IMR-90 (cell line): ENCODE results near the gene SEMA5A. TPM values are rescaled to one million over a fixed set of nuclear protein-coding genes. Genes with fewer than 3 reads are reported as not detected.
"Not testable (repeated sequence)": the region's sequence is repeated elsewhere in the genome, so short reads cannot be mapped to it uniquely, and the experiment has no call there.

Experiments used
- ATAC-seq: fragments of 200-7000 bp; cut with Tn5 transposase; 2 replicates; pipeline ENCODE4 v1.9.1; 2020; ENCODE audit warnings: low read depth, mild to moderate bottlenecking, moderate library complexity
- BruUV-seq: library from RNA; stranded (reverse); fragments of 400-500 nt; replicated peaks from 2 replicates; lab custom pipeline; 2021; lab: Mats Ljungman, UMichigan
- CTCF ChIA-PET: fragments of 300-600 bp; formaldehyde crosslinking; extraction: SDS; loops from one replicate; lab custom pipeline; 2021; ENCODE audit warnings: antibody characterized with exemption; lab: Yijun Ruan, JAX
- POLR2A ChIA-PET: fragments of 300-600 bp; sonication (Branson Sonifier 250); formaldehyde crosslinking; loops from one replicate; lab custom pipeline; 2022; ENCODE audit warnings: antibody characterized with exemption; ENCODE audit not compliant: unreplicated experiment; lab: Charles Lee
- DNase-seq: peaks from one replicate; pipeline ENCODE4 v3.0.0; 2013
- H2AFZ ChIP-seq: replicated peaks from 2 replicates; pipeline ENCODE3; 2013; ENCODE audit warnings: low read length, mild to moderate bottlenecking; ENCODE audit not compliant: poor library complexity
- H2AK5ac ChIP-seq: 2 replicates; pipeline ENCODE4 v1.6.1; 2013; ENCODE audit warnings: low read depth, low read length, inconsistent platforms
- H2AK9ac ChIP-seq: replicated peaks from 2 replicates; pipeline ENCODE3; 2013; ENCODE audit warnings: mild to moderate bottlenecking, low read depth, low read length, moderate library complexity; ENCODE audit not compliant: poor library complexity
- H2BK120ac ChIP-seq: 2 replicates; pipeline ENCODE4 v1.6.1; 2013; ENCODE audit warnings: low read depth, low read length, inconsistent platforms
- H2BK15ac ChIP-seq: 3 replicates; pipeline ENCODE4 v1.6.1; 2013; ENCODE audit warnings: low read depth, low read length, inconsistent platforms
- H2BK20ac ChIP-seq: 2 replicates; pipeline ENCODE4 v1.6.1; 2013; ENCODE audit warnings: low read depth, mild to moderate bottlenecking, inconsistent platforms, low read length, moderate library complexity
- H2BK5ac ChIP-seq: 2 replicates; pipeline ENCODE4 v1.6.1; 2013; ENCODE audit warnings: mild to moderate bottlenecking, low read depth, low read length, inconsistent platforms; ENCODE audit not compliant: poor library complexity, severe bottlenecking
- H3K14ac ChIP-seq: replicated peaks from 2 replicates; pipeline ENCODE4 v1.6.1; 2013; ENCODE audit warnings: low read depth, low read length, inconsistent platforms
- H3K18ac ChIP-seq: 2 replicates; pipeline ENCODE4 v1.6.1; 2013; ENCODE audit warnings: low read depth, low read length, control low read depth
- H3K23ac ChIP-seq: 2 replicates; pipeline ENCODE4 v1.6.1; 2013; ENCODE audit warnings: low read depth, low read length, inconsistent platforms
- H3K27ac ChIP-seq: 2 replicates; pipeline ENCODE4 v1.5.1; 2013; ENCODE audit warnings: mild to moderate bottlenecking, control low read depth, low read length; ENCODE audit not compliant: insufficient read depth
- H3K27me3 ChIP-seq: 2 replicates; pipeline ENCODE4 v1.6.1; 2013; ENCODE audit warnings: low read length; ENCODE audit not compliant: control insufficient read depth, insufficient read depth
- H3K36me3 ChIP-seq: 2 replicates; pipeline ENCODE4 v1.6.1; 2013; ENCODE audit warnings: low read length, mixed read lengths; ENCODE audit not compliant: control insufficient read depth, insufficient read depth
- H3K4ac ChIP-seq: 2 replicates; pipeline ENCODE4 v1.6.1; 2013; ENCODE audit warnings: low read depth, low read length, inconsistent platforms
- H3K4me1 ChIP-seq: 2 replicates; pipeline ENCODE4 v1.6.1; 2013; ENCODE audit warnings: low read length, mixed read lengths; ENCODE audit not compliant: control insufficient read depth, insufficient read depth
- H3K4me2 ChIP-seq: 2 replicates; pipeline ENCODE4 v1.6.1; 2013; ENCODE audit warnings: low read depth, mild to moderate bottlenecking, control low read depth, low read length, moderate library complexity
- H3K4me3 ChIP-seq: 2 replicates; pipeline ENCODE4 v1.5.1; 2013; ENCODE audit warnings: low read depth, mild to moderate bottlenecking, control low read depth, low read length, moderate library complexity; ENCODE audit not compliant: insufficient read depth
- H3K56ac ChIP-seq: 2 replicates; pipeline ENCODE4 v1.6.1; 2013; ENCODE audit warnings: low read length, inconsistent platforms; ENCODE audit not compliant: insufficient read depth; ENCODE audit errors: extremely low read depth
- H3K79me1 ChIP-seq, 2 experiments: 2 replicates each; pipeline ENCODE4 v1.6.1; 2013; ENCODE audit warnings: low read length in 2 of 2, inconsistent platforms in 1 of 2, low read depth in 1 of 2
- H3K9ac ChIP-seq: 2 replicates; pipeline ENCODE4 v1.6.1; 2013; ENCODE audit warnings: low read depth, low read length, control low read depth
- H3K9me1 ChIP-seq: 2 replicates; pipeline ENCODE4 v1.6.1; 2013; ENCODE audit warnings: low read length, inconsistent platforms; ENCODE audit not compliant: insufficient read depth
- H3K9me3 ChIP-seq: 2 replicates; pipeline ENCODE4 v1.6.1; 2013; ENCODE audit warnings: low read length; ENCODE audit not compliant: control insufficient read depth, insufficient read depth
- H4K20me1 ChIP-seq: 2 replicates; pipeline ENCODE4 v1.6.1; 2013; ENCODE audit warnings: low read length, inconsistent platforms; ENCODE audit not compliant: insufficient read depth
- H4K5ac ChIP-seq: 2 replicates; pipeline ENCODE4 v1.6.1; 2013; ENCODE audit warnings: mild to moderate bottlenecking, low read depth, low read length, control low read depth
- H4K8ac ChIP-seq, 2 experiments: 2 replicates each; pipeline ENCODE4 v1.6.1; 2013; ENCODE audit warnings: low read depth in 2 of 2, low read length in 2 of 2, control low read depth in 1 of 2, inconsistent platforms in 1 of 2
- H4K91ac ChIP-seq: 2 replicates; pipeline ENCODE4 v1.6.1; 2013; ENCODE audit warnings: low read depth, low read length, inconsistent platforms; ENCODE audit not compliant: insufficient read depth
- CEBPB ChIP-seq: IDR thresholded peaks from 2 replicates; pipeline ENCODE4 v1.6.1; 2012; ENCODE audit warnings: low read depth, low read length, improper control_type of control experiment
- FOS ChIP-seq: fragments of 150-350 bp; IDR thresholded peaks from 2 replicates; pipeline ENCODE4 v1.6.1; 2016; ENCODE audit warnings: low read depth, low read length
- MAFK ChIP-seq: IDR thresholded peaks from 2 replicates; pipeline ENCODE4 v1.6.1; 2012; ENCODE audit warnings: low read depth, low read length, improper control_type of control experiment
- MXI1 ChIP-seq: IDR thresholded peaks from 2 replicates; pipeline ENCODE4 v1.6.1; 2012; ENCODE audit warnings: low read depth, mild to moderate bottlenecking, low read length, moderate library complexity, borderline replicate concordance
- USF2 ChIP-seq: fragments of 150-350 bp; IDR thresholded peaks from 2 replicates; pipeline ENCODE4 v1.6.1; 2017; ENCODE audit warnings: mild to moderate bottlenecking, antibody characterized with exemption, low read length, low read depth
- WGBS, 2 experiments: methylation state at CpG; one replicate each; pipeline versions ENCODE4 v1.1.5 to v1.1.7; 2013; ENCODE audit warnings: missing lambda C conversion rate in 2 of 2; ENCODE audit not compliant: insufficient read length in 1 of 2; ENCODE audit errors: extremely low coverage in 2 of 2; 5-methylcytosine and 5-hydroxymethylcytosine counted together
- dilution Hi-C: fragments of 300-500 bp; cut with HindIII; formaldehyde crosslinking; loops from one replicate; pipeline ENCODE4 v1.14.3; 2018; ENCODE audit warnings: low sequenced_read_pairs; ENCODE audit not compliant: unreplicated experiment
- in situ Hi-C: fragments of 300-500 bp; cut with MboI; formaldehyde crosslinking; loops from 3 replicates; pipeline ENCODE4 v1.14.3; 2019; ENCODE audit warnings: low sequenced_read_pairs, inconsistent platforms, mixed read lengths
- intact Hi-C: fragments of 100-400 bp; cut with micrococcal nuclease; formaldehyde crosslinking; loops from 2 replicates; pipeline ENCODE4 v1.10.0; 2022
- polyA plus RNA-seq, 3 experiments: library from polyadenylated mRNA; depleted of rRNA; stranded (reverse); fragments of >200 nt; gene quantifications; 2 replicates each; pipeline ENCODE4 v1.2.3, GENCODE V29; 2012; ENCODE audit warnings: low replicate concordance in 1 of 3
- total RNA-seq: library from RNA; depleted of rRNA; stranded (reverse); fragments of >200 nt; gene quantifications from 2 replicates; pipeline ENCODE4 v1.2.3, GENCODE V29; 2012
- TF ChIP-seq, protein P1 (sequence below): fragments of 150-350 bp; IDR thresholded peaks from 2 replicates; pipeline ENCODE4 v1.6.1; 2016; ENCODE audit warnings: low read depth, mild to moderate bottlenecking, low read length, moderate library complexity, borderline replicate concordance

Gene SEMA5A
- total and polyA plus RNA-seq, 2 of the 4 experiments (the other 2 are of a cell fraction), result 8.2 to 9.9 TPM

DNA sequence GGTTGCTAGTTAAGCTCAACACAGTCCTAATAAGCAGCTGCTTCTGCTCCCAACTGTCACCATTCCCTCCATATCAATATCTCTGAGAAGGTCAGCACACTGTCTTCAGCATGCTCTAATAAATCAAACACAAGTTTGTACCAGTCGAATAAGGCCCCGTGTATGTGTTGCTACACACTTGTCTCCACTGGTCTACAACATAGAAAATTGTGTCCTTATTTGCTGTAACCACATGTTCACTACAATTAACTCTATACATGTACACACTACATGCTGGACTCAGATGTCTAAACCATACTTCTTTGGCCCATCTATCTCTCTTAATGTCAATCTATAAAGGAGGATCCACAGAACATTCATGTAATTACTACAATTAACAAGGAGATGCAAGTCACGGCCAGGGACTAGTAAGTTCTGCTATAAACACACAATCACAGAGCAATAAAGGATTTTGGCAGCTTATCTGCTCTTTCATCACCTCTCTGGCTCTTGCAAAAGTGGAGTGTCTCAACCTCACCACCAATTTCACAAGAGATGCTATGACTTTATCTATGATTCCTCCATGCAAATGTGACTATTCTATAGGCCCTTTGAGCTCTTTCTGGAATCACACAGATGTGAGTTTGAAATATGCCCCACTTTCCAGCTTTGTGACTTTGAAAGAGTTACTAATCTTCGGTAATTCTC, 143.9 kb downstream of the SEMA5A start:
- Histone ChIP-seq H3K14ac (no peak overlapping the region), H3K27ac (no peak overlapping the region), H3K56ac (no peak overlapping the region), H2BK5ac (no peak overlapping the region), H3K27me3 (no peaks in the 10 kb centered on the region), H3K79me1 (peaks cover 7 to 66% of the 10 kb centered on the region in 2 experiments), H2BK120ac (no peak overlapping the region), H2AK9ac (no peak overlapping the region), H3K4me1 (no peaks in the 10 kb centered on the region), H3K9me1 (no peaks in the 10 kb centered on the region), H2BK15ac (no peak overlapping the region), H3K4me3 (no peak overlapping the region), H3K18ac (no peak overlapping the region), H4K8ac (no peak overlapping the region), H2BK20ac (no peak overlapping the region), H2AFZ (no peak overlapping the region), H3K36me3 (no peaks in the 10 kb centered on the region), H4K91ac (no peak overlapping the region), H3K9ac (no peak overlapping the region), H3K4me2 (no peak overlapping the region), H4K20me1 (no peaks in the 10 kb centered on the region; the same call in 1 of the 2 replicates), H3K9me3 (no peaks in the 10 kb centered on the region), H3K4ac (no peak overlapping the region), H3K23ac (no peak overlapping the region), H4K5ac (no peak overlapping the region), H2AK5ac (no peak overlapping the region)
- ChIA-PET POLR2A (no interaction called here), CTCF (no interaction called here)
- ATAC-seq (no peak; the same call in 1 of the 2 replicates), DNase-seq (peak; percentile 57)
- TF ChIP-seq CEBPB (peak; percentile 86), FOS (no peak), MXI1 (no peak), USF2 (no peak), MAFK (no peak)
- TF ChIP-seq, protein P1, sequence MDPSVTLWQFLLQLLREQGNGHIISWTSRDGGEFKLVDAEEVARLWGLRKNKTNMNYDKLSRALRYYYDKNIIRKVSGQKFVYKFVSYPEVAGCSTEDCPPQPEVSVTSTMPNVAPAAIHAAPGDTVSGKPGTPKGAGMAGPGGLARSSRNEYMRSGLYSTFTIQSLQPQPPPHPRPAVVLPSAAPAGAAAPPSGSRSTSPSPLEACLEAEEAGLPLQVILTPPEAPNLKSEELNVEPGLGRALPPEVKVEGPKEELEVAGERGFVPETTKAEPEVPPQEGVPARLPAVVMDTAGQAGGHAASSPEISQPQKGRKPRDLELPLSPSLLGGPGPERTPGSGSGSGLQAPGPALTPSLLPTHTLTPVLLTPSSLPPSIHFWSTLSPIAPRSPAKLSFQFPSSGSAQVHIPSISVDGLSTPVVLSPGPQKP, result no peak
- 20% methylated on average over 1 of the region's 4 CpGs; no CpG with 5 or more reads in 1 of the 2 experiments for WGBS, 2 experiments
- dilution Hi-C loops (no loop called here), intact Hi-C loops (no loop called here), in situ Hi-C loops (no loop called here)
- BruUV-seq, result no TSS peak

GRCh38 chr5:9399783-9400182, 146.1 kb downstream of the SEMA5A start:
- H3K4me3 ChIP-seq, H2BK120ac ChIP-seq, in situ Hi-C loops, H3K9ac ChIP-seq, CTCF ChIA-PET, BruUV-seq, H4K5ac ChIP-seq, H2AFZ ChIP-seq, H3K4me1 ChIP-seq, H3K9me1 ChIP-seq, H2BK5ac ChIP-seq, dilution Hi-C loops, H3K4me2 ChIP-seq, H4K91ac ChIP-seq, intact Hi-C loops, H2AK5ac ChIP-seq, H2BK20ac ChIP-seq, DNase-seq, H3K9me3 ChIP-seq, H3K36me3 ChIP-seq, H3K27ac ChIP-seq, ATAC-seq, H2AK9ac ChIP-seq, H3K18ac ChIP-seq, H4K20me1 ChIP-seq, H3K27me3 ChIP-seq, H3K14ac ChIP-seq, H3K4ac ChIP-seq, H2BK15ac ChIP-seq, POLR2A ChIA-PET, H3K23ac ChIP-seq, H4K8ac ChIP-seq, H3K56ac ChIP-seq: not testable (repeated sequence)
- peaks cover 3 to 71% of the 10 kb centered on the region in 2 experiments for H3K79me1 ChIP-seq
- WGBS, 2 experiments, result no CpG with 5 or more reads among the region's 5 CpGs
